Measurements from ENCODE around the gene GRAMD2A. TPM values are rescaled to one million over a fixed set of nuclear protein-coding genes. Genes with fewer than 3 reads are reported as not detected.

GRAMD2A gene
- total RNA-seq (2.2 and 4.4 TPM in 2 replicates), polyA plus RNA-seq (4.6 and 7.9 TPM in 2 replicates)

DNA sequence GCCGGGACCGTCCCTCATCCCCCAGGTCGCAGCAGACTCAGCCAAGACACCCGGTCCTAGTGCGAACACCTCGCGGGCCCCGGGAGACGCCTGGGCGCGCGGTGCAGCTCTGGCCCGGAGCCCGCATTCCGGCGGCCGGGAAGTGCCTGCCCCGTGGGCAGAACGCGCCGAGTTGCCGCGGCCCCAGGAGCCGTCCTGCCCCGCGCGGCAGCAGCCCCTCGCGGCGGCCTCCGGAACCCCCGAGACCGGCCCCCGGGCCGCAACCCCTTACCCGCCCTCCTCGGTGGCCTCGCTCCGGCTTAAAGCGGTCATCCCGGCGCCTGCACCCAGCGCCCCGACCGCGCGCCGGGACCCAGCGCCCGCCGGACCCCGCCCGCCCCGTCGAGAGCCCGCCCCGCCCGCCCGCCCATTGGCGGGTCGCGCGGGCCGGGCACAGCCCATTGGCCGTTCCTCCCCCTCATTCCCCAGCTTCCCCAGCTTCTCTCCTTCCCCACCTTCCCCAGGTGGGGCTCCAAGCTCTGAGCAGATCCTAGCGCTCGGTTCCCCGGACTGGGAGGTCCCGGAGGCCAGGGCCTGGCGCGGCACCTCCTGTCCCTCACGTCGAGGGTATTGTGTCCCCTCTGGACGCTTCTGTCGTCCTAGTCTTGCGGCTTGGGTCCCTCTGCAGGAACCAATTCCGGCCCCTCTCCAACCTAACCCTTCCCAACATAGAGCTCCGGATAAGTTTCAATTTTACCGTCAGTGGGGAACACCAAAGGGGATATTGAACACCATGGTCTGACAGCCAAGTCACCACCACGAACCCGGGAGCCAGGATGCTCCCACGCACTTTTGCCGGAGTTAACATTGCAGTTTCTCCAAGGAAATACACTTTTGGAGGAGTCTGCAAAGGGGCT is at the start of gene GRAMD2A:
Gene GRAMD2A, minus strand, starts transcription at position 328 of the 896 bp plus-strand sequence.
- Histone ChIP-seq H3K4me3 (peak within 1 kb of the TSS; percentile 36), H4K20me1 (ENCODE audit: insufficient read depth, poor library complexity, severe bottlenecking) (no peaks in the 10 kb centered on the region), H3K9me2 (replicated peaks; ENCODE audit: insufficient read depth) (no peaks in the 10 kb centered on the region), H3K9me3 (ENCODE audit: low read depth) (no peaks in the 10 kb centered on the region), H3K4me1 (ENCODE audit: insufficient read depth) (no peaks in the 10 kb centered on the region), H3K36me3 (replicated peaks; ENCODE audit: insufficient read depth, low read depth) (no peaks in the 10 kb centered on the region), H2AFZ (peak within 1 kb of the TSS; percentile 68), H3K79me2 (no peaks in the 10 kb centered on the region), H3K27me3 (peaks cover 13% of the 10 kb centered on the region), H3K4me2 (peak within 1 kb of the TSS; percentile 91), H3K27ac (no peak within 1 kb of the TSS)
- DNase-seq (ENCODE audit: low spot score) = peak; percentile 59
- WGBS (ENCODE audit: low lambda C conversion rate, missing lambda C conversion rate) = 25% methylated on average over 33 of the region's 83 CpGs
- TF ChIP-seq EZH2phosphoT487 (IDR thresholded peaks at IDR 0.05; ENCODE audit: low read depth, severe bottlenecking, unreplicated experiment) (no peak), CTCF (IDR thresholded peaks at IDR 0.05; ENCODE audit: poor library complexity) (no peak), EZH2 (IDR thresholded peaks at IDR 0.05; ENCODE audit: borderline replicate concordance) (no peak)

DNA sequence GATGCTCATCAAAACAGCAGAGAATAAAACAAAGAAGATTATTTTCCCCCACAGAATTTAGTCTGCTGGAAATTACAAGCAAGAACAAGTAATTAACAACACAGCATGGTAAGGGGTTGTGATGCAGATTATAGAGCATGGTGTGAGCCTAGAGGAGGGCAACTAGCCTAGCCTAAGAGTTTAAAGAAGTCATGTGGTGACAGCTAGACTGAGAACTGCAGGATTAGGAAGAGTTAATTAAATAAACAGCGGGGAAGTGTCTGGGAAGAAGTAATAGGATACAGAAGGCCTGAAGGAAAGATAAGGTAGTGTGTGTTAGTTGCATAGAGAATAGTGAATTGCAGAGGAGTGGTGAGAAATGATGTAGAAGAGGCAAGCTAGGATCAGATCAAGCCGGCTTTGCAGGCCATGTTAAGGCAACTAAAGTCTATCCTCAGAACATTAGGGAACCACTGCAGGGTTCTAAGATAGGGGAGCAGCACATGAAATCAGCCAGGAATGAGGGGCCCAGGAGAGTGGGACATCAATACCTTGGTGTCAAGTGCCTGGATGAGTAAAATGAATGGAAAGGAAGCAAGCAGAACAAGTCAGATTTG is 45.3 kb upstream of the GRAMD2A start:
- Histone ChIP-seq H3K27ac (no peak overlapping the region), H3K36me3 (replicated peaks; ENCODE audit: insufficient read depth, low read depth) (no peaks in the 10 kb centered on the region), H3K4me3 (no peak overlapping the region), H3K4me1 (ENCODE audit: insufficient read depth) (peaks cover under 1% of the 10 kb centered on the region), H2AFZ (no peak overlapping the region), H3K4me2 (no peak overlapping the region), H3K27me3 (no peaks in the 10 kb centered on the region), H3K9me2 (replicated peaks; ENCODE audit: insufficient read depth) (no peaks in the 10 kb centered on the region), H3K79me2 (no peaks in the 10 kb centered on the region), H4K20me1 (ENCODE audit: insufficient read depth, poor library complexity, severe bottlenecking) (peaks cover 4% of the 10 kb centered on the region), H3K9me3 (ENCODE audit: low read depth) (no peaks in the 10 kb centered on the region)
- 38% methylated on average over 2 of the region's 2 CpGs for WGBS (ENCODE audit: low lambda C conversion rate, missing lambda C conversion rate)
- TF ChIP-seq EZH2phosphoT487 (IDR thresholded peaks at IDR 0.05; ENCODE audit: low read depth, severe bottlenecking, unreplicated experiment) = no peak
- no peak for TF ChIP-seq CTCF (IDR thresholded peaks at IDR 0.05; ENCODE audit: poor library complexity)
- TF ChIP-seq EZH2 (IDR thresholded peaks at IDR 0.05; ENCODE audit: borderline replicate concordance) = no peak
- no peak for DNase-seq (ENCODE audit: low spot score)

DNA sequence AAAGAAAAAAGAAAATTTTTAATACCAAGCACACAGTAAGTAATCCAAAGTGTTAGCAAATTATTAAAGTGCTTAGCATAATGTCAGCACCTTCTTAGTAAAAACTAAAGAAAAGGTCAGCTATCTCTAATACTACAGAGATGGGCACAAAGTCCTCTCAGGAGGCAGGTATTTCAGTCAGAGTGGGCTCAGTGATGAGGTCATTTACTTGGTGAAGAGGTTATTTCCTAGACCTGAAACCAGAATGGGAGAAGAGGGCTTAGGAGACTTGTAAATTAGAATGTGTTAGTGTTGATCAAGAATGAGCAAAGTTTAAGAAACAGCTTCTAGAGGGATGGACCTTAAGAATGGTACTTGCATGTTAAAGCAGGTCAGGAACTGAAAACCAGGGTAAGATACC is 42.1 kb upstream of the GRAMD2A start:
- no peaks in the 10 kb centered on the region for H3K27me3 ChIP-seq
- DNase-seq (ENCODE audit: low spot score) = no peak
- no peaks in the 10 kb centered on the region for H3K9me2 ChIP-seq (replicated peaks; ENCODE audit: insufficient read depth)
- H3K36me3 ChIP-seq (replicated peaks; ENCODE audit: insufficient read depth, low read depth) = no peaks in the 10 kb centered on the region
- no peak for TF ChIP-seq EZH2 (IDR thresholded peaks at IDR 0.05; ENCODE audit: borderline replicate concordance)
- TF ChIP-seq CTCF (IDR thresholded peaks at IDR 0.05; ENCODE audit: poor library complexity) = no peak
- no peak for TF ChIP-seq EZH2phosphoT487 (IDR thresholded peaks at IDR 0.05; ENCODE audit: low read depth, severe bottlenecking, unreplicated experiment)
- no peak overlapping the region for H2AFZ ChIP-seq
- peak overlapping the region; percentile 13 for H3K27ac ChIP-seq
- H3K4me2 ChIP-seq = no peak overlapping the region
- H3K79me2 ChIP-seq = no peaks in the 10 kb centered on the region
- peaks cover 3% of the 10 kb centered on the region for H3K4me1 ChIP-seq (ENCODE audit: insufficient read depth)
- no peak overlapping the region for H3K4me3 ChIP-seq
- no peaks in the 10 kb centered on the region for H3K9me3 ChIP-seq (ENCODE audit: low read depth)
- peaks cover 4% of the 10 kb centered on the region for H4K20me1 ChIP-seq (ENCODE audit: insufficient read depth, poor library complexity, severe bottlenecking)
